Natural killer cell (primary cell): Measurements from ENCODE around the gene P2RX5. TPM values are rescaled to one million over a fixed set of nuclear protein-coding genes. Genes with fewer than 3 reads are reported as not detected.
A peak's percentile ranks its signal among the peaks of the same experiment; 100 is the strongest.

Experiments used
- ATAC-seq, 3 donors: fragments of 150-1000 bp in 2 of 3; fragments of 200-7000 bp in 1 of 3; cut with Tn5 transposase; 1 replicate in 1 of 3; 2 replicates in 2 of 3; pipeline ENCODE4 v1.10.0; 2021; ENCODE audit warnings: mild to moderate bottlenecking in 2 of 3, moderate library complexity in 2 of 3
- DNase-seq, 2 donors: peaks; one replicate each; pipeline versions ENCODE4 v3.0.0 to v3.0.0-alpha.2; 2013 to 2021; ENCODE audit warnings: mixed read lengths in 1 of 2
- H3K27ac ChIP-seq: one replicate; pipeline ENCODE4 v1.5.1; 2013; ENCODE audit warnings: mild to moderate bottlenecking, low read length
- H3K27me3 ChIP-seq: one replicate; pipeline ENCODE4 v1.6.1; 2013; ENCODE audit warnings: low read length; ENCODE audit not compliant: control insufficient read depth, insufficient read depth
- H3K36me3 ChIP-seq: one replicate; pipeline ENCODE4 v1.6.1; 2013; ENCODE audit warnings: low read length; ENCODE audit not compliant: control insufficient read depth, insufficient read depth
- H3K4me1 ChIP-seq: one replicate; pipeline ENCODE4 v1.6.1; 2013; ENCODE audit warnings: low read length; ENCODE audit not compliant: control insufficient read depth, insufficient read depth
- H3K4me3 ChIP-seq: one replicate; pipeline ENCODE4 v1.5.1; 2013; ENCODE audit warnings: low read length
- H3K9me3 ChIP-seq: one replicate; pipeline ENCODE4 v1.6.1; 2013; ENCODE audit warnings: low read length; ENCODE audit not compliant: control insufficient read depth, insufficient read depth
- H3K27ac Mint-ChIP-seq, 2 donors: one replicate each; pipeline ENCODE4 v1.8.0; 2022; ENCODE audit warnings: mild to moderate bottlenecking in 2 of 2, mixed read lengths in 2 of 2, moderate library complexity in 1 of 2
- H3K27me3 Mint-ChIP-seq, 2 donors: one replicate each; pipeline ENCODE4 v1.8.0; 2022; ENCODE audit warnings: low read depth in 2 of 2, mixed read lengths in 2 of 2
- H3K36me3 Mint-ChIP-seq: one replicate; pipeline ENCODE4 v1.8.0; 2022; ENCODE audit warnings: mixed read lengths
- H3K4me1 Mint-ChIP-seq, 2 donors: one replicate each; pipeline ENCODE4 v1.8.0; 2022; ENCODE audit warnings: mixed read lengths in 2 of 2
- H3K4me3 Mint-ChIP-seq: one replicate; pipeline ENCODE4 v1.8.0; 2022; ENCODE audit warnings: mild to moderate bottlenecking, moderate library complexity, mixed read lengths
- H3K9me3 Mint-ChIP-seq, 2 donors: one replicate each; pipeline ENCODE4 v1.8.0; 2022; ENCODE audit warnings: mixed read lengths in 2 of 2
- CTCF ChIP-seq: fragments of 200-600 bp; IDR thresholded peaks from one replicate; pipeline ENCODE4 v1.8.0; 2022; ENCODE audit warnings: antibody characterized with exemption
- WGBS: methylation state at CpG from one replicate; pipeline ENCODE4 v1.1.7; 2013; ENCODE audit warnings: missing lambda C conversion rate; ENCODE audit not compliant: insufficient coverage; 5-methylcytosine and 5-hydroxymethylcytosine counted together
- intact Hi-C: fragments of 100-400 bp; cut with micrococcal nuclease; formaldehyde crosslinking; loops from one replicate; pipeline ENCODE4 v1.14.2; 2022
- total RNA-seq, 4 donors: library from RNA; stranded (reverse); fragments of 120-200 nt in 1 of 4; gene quantifications; one replicate each; pipeline versions ENCODE4 v1.2.3 to v1.2.4, GENCODE V29; 2013 to 2022

The P2RX5 gene
- total RNA-seq, 3 donors from 2014 or later (not counting 1 experiment from before 2014, with no cell fraction given): 7.8 to 15.4 (median 9.2) TPM

GRCh38 chr17:3672571-3672970 lies 23.4 kb downstream of the P2RX5 start:
- Mint-ChIP-seq H3K4me1 (peaks cover 8 to 10% of the 10 kb centered on the region in 2 donors), H3K9me3 (no peaks in the 10 kb centered on the region), H3K36me3 (no peaks in the 10 kb centered on the region), H3K27me3 (no peaks in the 10 kb centered on the region), H3K4me3 (no peak overlapping the region), H3K27ac (no peak overlapping the region)
- ATAC-seq (no peak), DNase-seq (no peak)
- H3K27ac ChIP-seq: no peak overlapping the region
- intact Hi-C loops: no loop called here
- H3K9me3 ChIP-seq: no peaks in the 10 kb centered on the region
- no peaks in the 10 kb centered on the region for H3K27me3 ChIP-seq
- no peaks in the 10 kb centered on the region for H3K36me3 ChIP-seq
- peaks cover 17% of the 10 kb centered on the region for H3K4me1 ChIP-seq
- TF ChIP-seq CTCF: no peak
- H3K4me3 ChIP-seq: no peak overlapping the region
- WGBS: 93% methylated on average over 3 of the region's 4 CpGs

GRCh38 chr17:3669548-3669947 lies 26.4 kb downstream of the P2RX5 start:
- ATAC-seq (no peak), DNase-seq (no peak)
- Histone ChIP-seq H3K36me3 (no peaks in the 10 kb centered on the region), H3K27me3 (no peaks in the 10 kb centered on the region), H3K4me1 (peaks cover 21% of the 10 kb centered on the region), H3K9me3 (no peaks in the 10 kb centered on the region), H3K4me3 (peak overlapping the region; percentile 99), H3K27ac (no peak overlapping the region)
- Mint-ChIP-seq H3K4me1 (peaks cover 8 to 17% of the 10 kb centered on the region in 2 donors), H3K36me3 (no peaks in the 10 kb centered on the region), H3K4me3 (peak overlapping the region; percentile 94), H3K9me3 (no peaks in the 10 kb centered on the region), H3K27ac (peak overlapping the region; percentile 88 to 93), H3K27me3 (no peaks in the 10 kb centered on the region)
- TF ChIP-seq CTCF: no peak
- intact Hi-C loops: no loop called here
- WGBS: 63% methylated on average over 12 of the region's 12 CpGs

GRCh38 chr17:3669085-3669347 lies 26.9 kb downstream of the P2RX5 start:
- DNase-seq: no peak

More at GRCh38 chr17:3669085-3669347, 26.9 kb downstream of the P2RX5 start:
- Histone ChIP-seq H3K27me3 (no peaks in the 10 kb centered on the region), H3K27ac (peak overlapping the region; percentile 84), H3K4me3 (peak overlapping the region; percentile 99), H3K36me3 (no peaks in the 10 kb centered on the region), H3K4me1 (peaks cover 21% of the 10 kb centered on the region), H3K9me3 (no peaks in the 10 kb centered on the region)
- intact Hi-C loops: no loop called here
- ATAC-seq: no peak
- no peaks in the 10 kb centered on the region for H3K9me3 Mint-ChIP-seq
- no peaks in the 10 kb centered on the region for H3K36me3 Mint-ChIP-seq
- H3K4me1 Mint-ChIP-seq: peaks cover 8 to 17% of the 10 kb centered on the region in 2 donors
- peak overlapping the region; percentile 88 to 93 for H3K27ac Mint-ChIP-seq
- H3K27me3 Mint-ChIP-seq: no peaks in the 10 kb centered on the region
- peak overlapping the region; percentile 94 for H3K4me3 Mint-ChIP-seq
- WGBS: under 1% methylated on average over 32 of the region's 32 CpGs
- no peak for TF ChIP-seq CTCF
